Left forelimb (tissue), 1 donor: ENCODE data around the gene OVCH1.
"Not testable (repeated sequence)": the region's sequence is repeated elsewhere in the genome, so short reads cannot be mapped to it uniquely, and the experiment has no call there.

Experiments
- DNase-seq: peaks from one replicate; pipeline ENCODE4 v3.0.0-alpha.2; 2018; ENCODE audit warnings: low spot score

Gene OVCH1

GRCh38 chr12:29492891-29493290 lies 4.6 kb downstream of the OVCH1 start:
- no peak for DNase-seq

GRCh38 chr12:29486972-29487371 lies 10.5 kb downstream of the OVCH1 start:
- no peak for DNase-seq

DNA sequence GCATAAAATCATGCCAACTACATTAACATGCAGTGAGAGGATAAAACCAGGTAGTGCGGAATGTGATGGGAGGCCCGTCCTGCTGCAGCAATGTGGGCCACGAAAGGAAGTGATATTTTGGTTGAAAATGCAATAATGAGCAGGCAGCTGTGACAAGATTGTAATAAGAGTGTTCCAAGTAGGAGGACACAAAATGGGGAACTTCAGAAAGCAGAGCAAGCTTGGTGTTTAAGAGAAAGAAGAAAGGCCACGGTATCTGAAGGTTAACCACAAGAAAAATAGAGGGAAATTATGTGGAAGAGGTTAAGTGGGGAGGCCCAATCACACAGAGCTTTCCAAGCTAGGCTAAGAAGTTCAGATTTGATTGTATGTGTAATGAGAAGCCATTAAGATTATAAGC lies 34.3 kb downstream of the OVCH1 start:
- DNase-seq, result no peak

DNA sequence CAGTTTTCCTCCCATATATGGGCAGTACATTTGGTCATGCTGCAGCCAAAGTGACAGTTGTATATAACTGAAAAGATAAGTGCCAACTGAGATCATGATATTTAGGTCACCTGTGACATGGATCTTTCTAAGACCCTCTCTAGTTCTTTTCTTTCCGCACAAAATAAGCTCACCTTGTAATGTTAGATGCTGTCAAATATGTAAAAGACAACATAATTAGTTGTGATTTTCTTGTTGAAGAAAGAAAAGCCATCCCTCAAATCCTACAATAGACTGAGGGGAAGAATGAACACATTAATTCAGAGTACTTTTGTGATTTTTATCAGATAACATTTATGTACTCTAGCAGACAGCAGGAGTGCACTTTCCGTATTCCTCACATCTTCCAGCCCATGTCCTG lies 37.4 kb downstream of the OVCH1 start:
- no peak for DNase-seq

- DNase-seq, result no peak
These were observed 42.4 kb downstream of the OVCH1 start for GRCh38 chr12:29455087-29455486.

GRCh38 chr12:29451888-29452287 lies 45.6 kb downstream of the OVCH1 start:
- no peak for DNase-seq

- DNase-seq, result no peak
These were observed 49.3 kb downstream of the OVCH1 start for GRCh38 chr12:29448157-29448556.

GRCh38 chr12:29447285-29447975 lies 50.1 kb downstream of the OVCH1 start:
- no peak for DNase-seq

DNA sequence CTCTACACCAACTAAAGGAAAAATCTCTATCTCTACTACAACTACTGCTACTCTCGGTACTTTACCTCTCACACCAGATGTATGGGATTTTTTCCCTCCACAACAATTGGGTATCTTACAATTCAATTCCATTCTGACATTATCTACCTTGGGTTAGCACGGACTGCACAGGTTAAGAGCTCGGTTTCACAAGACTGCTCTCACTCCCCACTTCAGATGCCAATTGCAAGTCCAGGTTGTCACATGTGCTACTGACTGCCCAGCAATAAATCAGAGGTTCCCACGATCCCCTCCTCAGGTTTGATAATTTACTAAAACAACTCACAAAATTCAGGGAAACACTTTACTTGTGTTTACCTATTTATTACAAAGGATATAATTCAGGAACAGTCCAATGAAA lies 58.0 kb downstream of the OVCH1 start:
- no peak for DNase-seq

- DNase-seq, result no peak
These were observed 58.6 kb downstream of the OVCH1 start for GRCh38 chr12:29438752-29439408.

GRCh38 chr12:29437575-29437974 lies 59.9 kb downstream of the OVCH1 start:
- no peak for DNase-seq

DNA sequence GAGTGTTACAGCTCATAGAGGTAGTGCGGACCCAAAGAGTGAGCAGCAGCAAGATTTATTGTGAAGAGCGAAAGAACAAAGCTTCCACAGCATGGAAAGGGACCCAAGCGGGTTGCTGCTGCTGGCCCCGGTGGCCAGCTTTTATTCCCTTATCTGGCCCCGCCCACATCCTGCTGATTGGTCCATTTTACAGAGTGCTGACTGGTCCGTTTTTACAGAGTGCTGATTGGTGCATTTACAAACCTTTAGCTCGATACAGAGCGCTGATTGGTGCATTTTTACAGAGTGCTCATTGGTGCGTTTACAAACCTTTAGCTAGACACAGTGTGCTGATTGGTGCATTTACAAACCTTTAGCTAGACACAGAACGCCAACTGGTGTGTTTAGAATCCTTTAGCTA lies 60.7 kb downstream of the OVCH1 start:
- DNase-seq, result not testable (repeated sequence)

- no peak for DNase-seq
These were observed 66.0 kb downstream of the OVCH1 start for GRCh38 chr12:29431513-29431912.

DNA sequence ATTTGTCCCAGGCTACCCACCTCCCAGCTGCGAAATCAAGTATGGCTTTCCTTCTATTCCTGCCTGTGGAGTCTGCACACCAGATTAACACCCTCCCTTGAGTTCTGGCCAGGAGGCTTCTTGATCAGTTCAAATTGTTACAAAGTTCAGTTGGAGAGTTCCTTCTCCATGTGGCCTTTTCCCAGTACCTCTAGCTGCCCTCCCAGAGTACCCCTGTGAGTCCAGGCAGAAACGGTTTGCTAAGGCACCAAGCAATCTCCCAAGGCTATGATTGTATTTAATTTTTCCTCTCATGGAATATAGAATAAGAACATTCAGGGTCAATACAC lies 66.8 kb downstream of the OVCH1 start:
- no peak for DNase-seq

- DNase-seq, result no peak
These were observed 67.3 kb downstream of the OVCH1 start for GRCh38 chr12:29429999-29430715.

DNA sequence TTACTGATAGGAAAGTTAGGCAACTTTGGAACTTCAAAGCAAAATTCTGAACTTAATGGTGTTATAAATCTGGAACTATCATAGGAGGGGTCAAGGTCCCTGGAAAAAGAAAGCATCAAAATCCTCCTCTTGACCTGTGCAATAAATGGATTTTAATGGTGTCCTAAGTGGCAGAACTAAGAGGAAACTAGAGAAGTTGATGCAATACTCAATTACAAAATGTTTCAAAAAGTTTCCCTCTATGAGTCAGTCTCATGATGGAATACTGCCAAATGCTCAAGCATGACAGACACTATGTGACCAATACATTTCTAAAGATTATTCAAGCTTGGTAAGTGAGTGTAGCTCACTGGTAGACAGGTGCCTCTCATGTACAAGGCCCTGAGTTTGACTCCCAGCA lies 68.9 kb downstream of the OVCH1 start:
- DNase-seq, result no peak

- no peak for DNase-seq
These were observed 69.5 kb downstream of the OVCH1 start for GRCh38 chr12:29427964-29428363.

- DNase-seq, result no peak
These were observed 71.0 kb downstream of the OVCH1 start for GRCh38 chr12:29426498-29426897.

GRCh38 chr12:29425722-29426121 lies 71.8 kb downstream of the OVCH1 start:
- no peak for DNase-seq

- DNase-seq, result no peak
These were observed 80.7 kb downstream of the OVCH1 start for GRCh38 chr12:29416748-29417147.

- no peak for DNase-seq
These were observed 82.4 kb downstream of the OVCH1 start for GRCh38 chr12:29415111-29415510.

GRCh38 chr12:29414368-29414767 lies 83.1 kb downstream of the OVCH1 start:
- no peak for DNase-seq

DNA sequence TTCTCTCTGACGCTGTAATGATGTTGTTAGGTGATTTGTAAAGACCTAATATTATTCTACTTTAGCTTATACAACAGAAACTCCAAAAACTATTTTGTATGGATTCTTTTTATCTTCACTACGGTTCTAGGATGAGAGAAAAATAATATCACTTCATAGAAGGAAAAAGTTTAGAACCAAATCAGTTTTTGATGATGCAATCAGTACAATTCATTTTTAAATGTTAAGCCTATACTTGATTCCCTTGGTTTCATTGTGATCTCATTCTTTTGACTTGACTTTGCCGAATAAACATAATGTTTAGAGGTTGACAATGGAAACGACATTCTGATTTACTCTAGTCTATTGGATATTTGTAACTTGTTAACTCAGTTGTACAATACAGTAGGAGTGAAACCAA lies 91.9 kb downstream of the OVCH1 start:
- DNase-seq, result no peak
